Measurements from ENCODE around the gene CDH8.

CDH8 gene

GRCh38 chr16:62036101-62036801, at the start of gene CDH8:
CDH8 (minus strand) TSS chr16:62036438; CDS start chr16:62021403, 15,035 bp downstream.
- peak; percentile 72 for DNase-seq

GRCh38 chr16:62079236-62079635, 43.0 kb upstream of the CDH8 start:
- DNase-seq, result no peak

GRCh38 chr16:62077998-62078397, 41.8 kb upstream of the CDH8 start:
- DNase-seq, result peak; percentile 41

GRCh38 chr16:62076886-62077285, 40.6 kb upstream of the CDH8 start:
- DNase-seq, result no peak

- no peak for DNase-seq
These were observed 32.5 kb upstream of the CDH8 start for GRCh38 chr16:62068747-62069146.

GRCh38 chr16:62067981-62068380, 31.7 kb upstream of the CDH8 start:
- DNase-seq, result no peak

- DNase-seq, result no peak
These were observed 30.9 kb upstream of the CDH8 start for GRCh38 chr16:62067182-62067581.

- DNase-seq, result no peak
These were observed 30.5 kb upstream of the CDH8 start for GRCh38 chr16:62066747-62067146.

- no peak for DNase-seq
These were observed 27.9 kb upstream of the CDH8 start for GRCh38 chr16:62064173-62064572.

- DNase-seq, result no peak
These were observed 23.9 kb upstream of the CDH8 start for GRCh38 chr16:62060089-62060488.

- DNase-seq, result no peak
These were observed 23.3 kb upstream of the CDH8 start for GRCh38 chr16:62059527-62059926.

- DNase-seq, result no peak
These were observed 22.2 kb upstream of the CDH8 start for GRCh38 chr16:62058412-62058811.

- DNase-seq, result no peak
These were observed 15.7 kb upstream of the CDH8 start for GRCh38 chr16:62051942-62052341.

GRCh38 chr16:62050793-62051192, 14.6 kb upstream of the CDH8 start:
- DNase-seq, result no peak

GRCh38 chr16:62046801-62047200, 10.6 kb upstream of the CDH8 start:
- DNase-seq, result no peak

GRCh38 chr16:62041401-62041800, 5.2 kb upstream of the CDH8 start:
- peak; percentile 38 for DNase-seq

GRCh38 chr16:62038646-62039045, 2.4 kb upstream of the CDH8 start:
- no peak for DNase-seq

- DNase-seq, result no peak
These were observed 2.0 kb upstream of the CDH8 start for GRCh38 chr16:62038225-62038624.

- DNase-seq, result peak; percentile 25
These were observed 531 bp upstream of the CDH8 start for GRCh38 chr16:62036802-62037135.

GRCh38 chr16:62035115-62036092, 834 bp downstream of the CDH8 start:
- peak; percentile 50 for DNase-seq

GRCh38 chr16:62034231-62035114, 1.8 kb downstream of the CDH8 start:
- peak; percentile 33 for DNase-seq

GRCh38 chr16:62033065-62033464, 3.2 kb downstream of the CDH8 start:
- no peak for DNase-seq

- DNase-seq, result no peak
These were observed 6.3 kb downstream of the CDH8 start for GRCh38 chr16:62029947-62030346.

Data from NCI-H146 (cell line).